PC-9 (cell line): Measurements from ENCODE around the gene CADM4. TPM values are rescaled to one million over a fixed set of nuclear protein-coding genes. Genes with fewer than 3 reads are reported as not detected.

Experiments used
- BruUV-seq: library from RNA; stranded (reverse); fragments of 400-500 nt; replicated peaks from 2 replicates; lab custom pipeline; 2021; lab: Mats Ljungman, UMichigan
- CTCF ChIA-PET: fragments of 300-600 bp; sonication (Branson Sonifier 250); formaldehyde crosslinking; loops from one replicate; lab custom pipeline; 2022; ENCODE audit warnings: antibody characterized with exemption; lab: Charles Lee
- POLR2A ChIA-PET: fragments of 300-600 bp; sonication (Branson Sonifier 250); formaldehyde crosslinking; loops from one replicate; lab custom pipeline; 2022; ENCODE audit warnings: antibody characterized with exemption; ENCODE audit not compliant: unreplicated experiment; lab: Charles Lee
- DNase-seq, 2 experiments: peaks; one replicate each; pipeline versions ENCODE4 v3.0.0 to v3.0.0-alpha.2; 2015 to 2022; ENCODE audit warnings: mixed read lengths in 1 of 2
- H2AFZ ChIP-seq: fragments of 200-600 bp; sonication (generic); 2 replicates; pipeline ENCODE4 v1.8.1; 2017; ENCODE audit warnings: antibody characterized with exemption
- H3F3A ChIP-seq: fragments of 200-600 bp; sonication (generic); 2 replicates; pipeline ENCODE4 v1.8.1; 2017; ENCODE audit warnings: antibody characterized with exemption, mild to moderate bottlenecking, low read depth; ENCODE audit not compliant: insufficient read depth
- H3K27ac ChIP-seq: fragments of 200-600 bp; sonication (generic); 2 replicates; pipeline ENCODE4 v1.6.1; 2016; ENCODE audit warnings: mixed run types
- H3K27me3 ChIP-seq: fragments of 200-600 bp; sonication (generic); 2 replicates; pipeline ENCODE4 v1.6.1; 2016; ENCODE audit warnings: low read depth, mixed run types; ENCODE audit not compliant: insufficient read depth
- H3K36me3 ChIP-seq: fragments of 200-600 bp; sonication (generic); 2 replicates; pipeline ENCODE4 v1.6.1; 2016; ENCODE audit warnings: low read depth, mixed run types
- H3K4me1 ChIP-seq: fragments of 200-600 bp; sonication (generic); replicated peaks from 2 replicates; pipeline ENCODE4 v1.6.1; 2016; ENCODE audit warnings: mixed run types; ENCODE audit not compliant: insufficient read depth
- H3K4me2 ChIP-seq: fragments of 200-600 bp; sonication (generic); 2 replicates; pipeline ENCODE4 v1.6.1; 2017; ENCODE audit warnings: mixed run types
- H3K4me3 ChIP-seq: fragments of 200-600 bp; sonication (generic); 2 replicates; pipeline ENCODE4 v1.6.1; 2016; ENCODE audit warnings: mixed run types
- H3K79me2 ChIP-seq: fragments of 200-600 bp; sonication (generic); 2 replicates; pipeline ENCODE4 v1.6.1; 2017; ENCODE audit warnings: low read depth, mixed run types
- H3K9me2 ChIP-seq: fragments of 200-600 bp; sonication (generic); 2 replicates; pipeline ENCODE4 v1.8.1; 2017; ENCODE audit warnings: mild to moderate bottlenecking; ENCODE audit not compliant: insufficient read depth
- H3K9me3 ChIP-seq: fragments of 200-600 bp; sonication (generic); 2 replicates; pipeline ENCODE4 v1.8.1; 2016; ENCODE audit warnings: low read depth; ENCODE audit not compliant: insufficient read depth
- H4K20me1 ChIP-seq: fragments of 200-600 bp; sonication (generic); 2 replicates; pipeline ENCODE4 v1.8.1; 2017; ENCODE audit not compliant: insufficient read depth
- CTCF ChIP-seq: fragments of 200-600 bp; sonication (generic); conservative IDR thresholded peaks from 2 replicates; pipeline ENCODE4 v1.6.1; 2017; ENCODE audit warnings: mixed run types, antibody characterized with exemption, mild to moderate bottlenecking, moderate library complexity
- EZH2 ChIP-seq: fragments of 200-600 bp; sonication (generic); IDR thresholded peaks from 2 replicates; pipeline ENCODE4 v1.8.0; 2017; ENCODE audit warnings: antibody characterized with exemption, low read depth
- intact Hi-C: fragments of 100-400 bp; cut with micrococcal nuclease; formaldehyde crosslinking; loops from one replicate; pipeline ENCODE4 v1.10.0; 2022; ENCODE audit not compliant: unreplicated experiment
- total RNA-seq: library from RNA; stranded (reverse); gene quantifications from 2 replicates; pipeline ENCODE4 v1.2.3, GENCODE V29; 2021

Gene CADM4
- total RNA-seq, 1 experiment from 2014 or later: 71.1 TPM

GRCh38 chr19:43582495-43582894 lies 57.2 kb downstream of the CADM4 start:
- no TSS peak for BruUV-seq
- no peak for DNase-seq
- no peaks in the 10 kb centered on the region for H4K20me1 ChIP-seq
- ChIA-PET CTCF (no interaction called here), POLR2A (no interaction called here)
- H3K79me2 ChIP-seq: no peaks in the 10 kb centered on the region
- H3F3A ChIP-seq: 0 out of 2 replicates have a peak, but pooled peaks cover 6% of the 10 kb centered on the region
- H3K9me2 ChIP-seq: no peaks in the 10 kb centered on the region
- no peak overlapping the region for H2AFZ ChIP-seq
- TF ChIP-seq CTCF (no peak), EZH2 (no peak)
- no peak overlapping the region for H3K4me3 ChIP-seq
- no peak overlapping the region for H3K27ac ChIP-seq
- no peaks in the 10 kb centered on the region for H3K9me3 ChIP-seq
- intact Hi-C loops: no loop called here
- H3K4me1 ChIP-seq: no peaks in the 10 kb centered on the region
- no peaks in the 10 kb centered on the region for H3K27me3 ChIP-seq
- no peaks in the 10 kb centered on the region for H3K36me3 ChIP-seq
- no peak overlapping the region for H3K4me2 ChIP-seq

- no peak for DNase-seq
- H3F3A ChIP-seq: 0 out of 2 replicates have a peak, but pooled peaks cover 6% of the 10 kb centered on the region
- POLR2A ChIA-PET: no interaction called here
- CTCF ChIA-PET: no interaction called here
- no peak overlapping the region for H3K4me2 ChIP-seq
- H3K4me3 ChIP-seq: no peak overlapping the region
- TF ChIP-seq EZH2: no peak
- no peak for TF ChIP-seq CTCF
- no peaks in the 10 kb centered on the region for H3K79me2 ChIP-seq
- H3K9me3 ChIP-seq: no peaks in the 10 kb centered on the region
- no peaks in the 10 kb centered on the region for H3K27me3 ChIP-seq
- no peaks in the 10 kb centered on the region for H3K9me2 ChIP-seq
- intact Hi-C loops: no loop called here
- H3K4me1 ChIP-seq: no peaks in the 10 kb centered on the region
- H4K20me1 ChIP-seq: no peaks in the 10 kb centered on the region
- H3K36me3 ChIP-seq: no peaks in the 10 kb centered on the region
- BruUV-seq: no TSS peak
- H2AFZ ChIP-seq: no peak overlapping the region
- H3K27ac ChIP-seq: no peak overlapping the region
Observed at GRCh38 chr19:43581467-43581866, 58.2 kb downstream of the CADM4 start.

GRCh38 chr19:43578787-43579186 lies 60.9 kb downstream of the CADM4 start:
- Histone ChIP-seq H3K79me2 (peaks cover 10% of the 10 kb centered on the region), H3K9me2 (no peaks in the 10 kb centered on the region), H3K4me1 (peaks cover 10% of the 10 kb centered on the region; the same call in 1 of the 2 replicates), H3K4me3 (no peak overlapping the region), H3K4me2 (no peak overlapping the region), H3K9me3 (no peaks in the 10 kb centered on the region), H3K27ac (no peak overlapping the region), H3K27me3 (no peaks in the 10 kb centered on the region), H3F3A (no peaks in the 10 kb centered on the region), H4K20me1 (no peaks in the 10 kb centered on the region), H3K36me3 (no peaks in the 10 kb centered on the region), H2AFZ (no peak overlapping the region)
- ChIA-PET POLR2A (no interaction called here), CTCF (no interaction called here)
- TF ChIP-seq EZH2: no peak
- no peak for DNase-seq
- intact Hi-C loops: loop anchor here (5.0 kb wide), 1 partner anchor 51 kb away; the partner anchor contains the start of gene ETHE1
- no TSS peak for BruUV-seq
